ENCODE measurements around the gene SFMBT2. TPM values are rescaled to one million over a fixed set of nuclear protein-coding genes. Genes with fewer than 3 reads are reported as not detected.

Gene SFMBT2
- total RNA-seq, 1 experiment from 2014 or later = 14.3 TPM

DNA sequence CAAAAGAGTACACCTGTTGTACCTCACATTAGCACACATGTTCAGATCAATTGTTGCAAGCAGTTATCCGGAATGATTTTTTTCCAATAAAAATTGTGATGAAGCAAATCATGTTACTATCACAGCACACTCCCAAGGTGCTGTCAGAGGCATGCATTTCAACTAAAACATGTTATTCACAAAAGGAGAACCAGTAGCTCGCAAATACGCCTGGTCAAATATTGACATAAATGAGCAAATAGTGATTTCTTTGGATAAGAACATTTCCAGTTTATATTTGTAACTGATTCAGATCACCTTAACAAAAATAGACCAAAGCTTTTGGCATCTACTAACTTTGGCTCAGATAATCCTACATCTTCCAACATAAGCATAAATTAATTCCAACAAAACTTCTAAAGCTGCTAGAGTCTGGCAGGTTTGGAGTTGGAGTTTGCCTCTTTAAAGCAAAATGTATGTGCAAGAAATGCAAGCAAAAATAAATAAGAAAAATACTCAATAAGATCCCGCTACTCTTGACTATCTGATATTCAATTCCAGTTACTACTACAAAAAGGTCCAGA, 208.0 kb downstream of the SFMBT2 start:
- ChIA-PET POLR2A (no interaction called here), CTCF (no interaction called here)
- ATAC-seq = no peak
- no peak for TF ChIP-seq RELA (CRISPR knock-in tag; IDR thresholded peaks at IDR 0.05; ENCODE audit: borderline replicate concordance)
- TF ChIP-seq CBFB (CRISPR knock-in tag; IDR thresholded peaks at IDR 0.05; ENCODE audit: low read depth) = no peak
- no peak for TF ChIP-seq HMGA2 (CRISPR knock-in tag; IDR thresholded peaks at IDR 0.05)
- TF ChIP-seq FOXJ3 (CRISPR knock-in tag; IDR thresholded peaks at IDR 0.05; ENCODE audit: borderline replicate concordance) = no peak
- no peak overlapping the region for H3K27ac Mint-ChIP-seq
- DNase-seq (ENCODE audit: low spot score) = no peak
- no peak overlapping the region for H3K4me3 Mint-ChIP-seq
- peaks cover 16% of the 10 kb centered on the region for H3K36me3 Mint-ChIP-seq
- no peaks in the 10 kb centered on the region for H3K4me1 Mint-ChIP-seq
- no peaks in the 10 kb centered on the region for H3K9me3 Mint-ChIP-seq
- no peaks in the 10 kb centered on the region for H3K27me3 Mint-ChIP-seq (ENCODE audit: low read depth)

DNA sequence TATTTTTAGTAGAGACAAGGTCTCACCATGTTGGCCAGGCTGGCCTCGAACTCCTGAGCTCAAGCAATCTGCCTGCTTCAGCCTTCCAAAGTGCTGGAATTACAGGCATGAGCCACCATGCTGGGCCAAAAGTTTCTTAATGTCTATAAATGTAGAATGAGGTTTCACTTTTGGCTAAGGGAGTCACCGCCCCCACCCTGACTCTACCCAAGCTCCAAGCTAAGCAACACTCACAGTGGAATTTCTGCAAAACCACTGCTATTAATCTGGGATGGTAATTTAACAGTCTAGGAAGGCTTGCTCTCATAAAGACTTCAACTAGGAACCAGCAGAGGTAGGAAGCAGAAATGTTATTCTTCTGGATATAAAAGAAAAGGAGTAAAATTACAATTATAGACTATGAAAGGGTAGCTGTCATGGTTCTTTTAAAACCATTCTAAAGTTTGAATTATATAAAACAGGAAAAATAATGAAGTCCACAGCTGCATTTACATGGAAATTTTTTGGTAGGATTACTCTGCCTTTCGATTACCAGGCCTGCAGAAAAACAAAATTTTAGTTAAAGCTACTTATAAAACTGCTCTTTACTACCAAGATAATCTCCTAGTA, 211.6 kb downstream of the SFMBT2 start:
- no peaks in the 10 kb centered on the region for H3K4me1 Mint-ChIP-seq
- no peak for ATAC-seq
- TF ChIP-seq, protein P1, sequence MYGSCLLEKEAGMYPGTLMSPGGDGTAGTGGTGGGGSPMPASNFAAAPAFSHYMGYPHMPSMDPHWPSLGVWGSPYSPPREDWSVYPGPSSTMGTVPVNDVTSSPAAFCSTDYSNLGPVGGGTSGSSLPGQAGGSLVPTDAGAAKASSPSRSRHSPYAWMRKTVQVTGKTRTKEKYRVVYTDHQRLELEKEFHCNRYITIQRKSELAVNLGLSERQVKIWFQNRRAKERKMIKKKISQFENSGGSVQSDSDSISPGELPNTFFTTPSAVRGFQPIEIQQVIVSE (CRISPR knock-in tag; IDR thresholded peaks at IDR 0.05; ENCODE audit: borderline replicate concordance) = no peak
- TF ChIP-seq, protein P2, sequence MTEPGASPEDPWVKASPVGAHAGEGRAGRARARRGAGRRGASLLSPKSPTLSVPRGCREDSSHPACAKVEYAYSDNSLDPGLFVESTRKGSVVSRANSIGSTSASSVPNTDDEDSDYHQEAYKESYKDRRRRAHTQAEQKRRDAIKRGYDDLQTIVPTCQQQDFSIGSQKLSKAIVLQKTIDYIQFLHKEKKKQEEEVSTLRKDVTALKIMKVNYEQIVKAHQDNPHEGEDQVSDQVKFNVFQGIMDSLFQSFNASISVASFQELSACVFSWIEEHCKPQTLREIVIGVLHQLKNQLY (CRISPR knock-in tag; IDR thresholded peaks at IDR 0.05) = no peak
- TF ChIP-seq, protein P3, sequence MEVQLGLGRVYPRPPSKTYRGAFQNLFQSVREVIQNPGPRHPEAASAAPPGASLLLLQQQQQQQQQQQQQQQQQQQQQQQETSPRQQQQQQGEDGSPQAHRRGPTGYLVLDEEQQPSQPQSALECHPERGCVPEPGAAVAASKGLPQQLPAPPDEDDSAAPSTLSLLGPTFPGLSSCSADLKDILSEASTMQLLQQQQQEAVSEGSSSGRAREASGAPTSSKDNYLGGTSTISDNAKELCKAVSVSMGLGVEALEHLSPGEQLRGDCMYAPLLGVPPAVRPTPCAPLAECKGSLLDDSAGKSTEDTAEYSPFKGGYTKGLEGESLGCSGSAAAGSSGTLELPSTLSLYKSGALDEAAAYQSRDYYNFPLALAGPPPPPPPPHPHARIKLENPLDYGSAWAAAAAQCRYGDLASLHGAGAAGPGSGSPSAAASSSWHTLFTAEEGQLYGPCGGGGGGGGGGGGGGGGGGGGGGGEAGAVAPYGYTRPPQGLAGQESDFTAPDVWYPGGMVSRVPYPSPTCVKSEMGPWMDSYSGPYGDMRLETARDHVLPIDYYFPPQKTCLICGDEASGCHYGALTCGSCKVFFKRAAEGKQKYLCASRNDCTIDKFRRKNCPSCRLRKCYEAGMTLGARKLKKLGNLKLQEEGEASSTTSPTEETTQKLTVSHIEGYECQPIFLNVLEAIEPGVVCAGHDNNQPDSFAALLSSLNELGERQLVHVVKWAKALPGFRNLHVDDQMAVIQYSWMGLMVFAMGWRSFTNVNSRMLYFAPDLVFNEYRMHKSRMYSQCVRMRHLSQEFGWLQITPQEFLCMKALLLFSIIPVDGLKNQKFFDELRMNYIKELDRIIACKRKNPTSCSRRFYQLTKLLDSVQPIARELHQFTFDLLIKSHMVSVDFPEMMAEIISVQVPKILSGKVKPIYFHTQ (CRISPR knock-in tag; IDR thresholded peaks at IDR 0.05) = no peak
- no peak for TF ChIP-seq TCF7 (CRISPR knock-in tag; IDR thresholded peaks at IDR 0.05; ENCODE audit: low read depth)
- TF ChIP-seq, protein P4, sequence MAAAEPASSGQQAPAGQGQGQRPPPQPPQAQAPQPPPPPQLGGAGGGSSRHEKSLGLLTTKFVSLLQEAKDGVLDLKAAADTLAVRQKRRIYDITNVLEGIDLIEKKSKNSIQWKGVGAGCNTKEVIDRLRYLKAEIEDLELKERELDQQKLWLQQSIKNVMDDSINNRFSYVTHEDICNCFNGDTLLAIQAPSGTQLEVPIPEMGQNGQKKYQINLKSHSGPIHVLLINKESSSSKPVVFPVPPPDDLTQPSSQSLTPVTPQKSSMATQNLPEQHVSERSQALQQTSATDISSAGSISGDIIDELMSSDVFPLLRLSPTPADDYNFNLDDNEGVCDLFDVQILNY (CRISPR knock-in tag; IDR thresholded peaks at IDR 0.05) = no peak
- TF ChIP-seq ZNF671 (CRISPR knock-in tag; IDR thresholded peaks at IDR 0.05) = no peak
- TF ChIP-seq NR1H2 (CRISPR knock-in tag; IDR thresholded peaks at IDR 0.05) = no peak
- TF ChIP-seq, protein P5, sequence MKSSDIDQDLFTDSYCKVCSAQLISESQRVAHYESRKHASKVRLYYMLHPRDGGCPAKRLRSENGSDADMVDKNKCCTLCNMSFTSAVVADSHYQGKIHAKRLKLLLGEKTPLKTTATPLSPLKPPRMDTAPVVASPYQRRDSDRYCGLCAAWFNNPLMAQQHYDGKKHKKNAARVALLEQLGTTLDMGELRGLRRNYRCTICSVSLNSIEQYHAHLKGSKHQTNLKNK (CRISPR knock-in tag; IDR thresholded peaks at IDR 0.05) = no peak
- no peak for TF ChIP-seq IRF2 (CRISPR knock-in tag; IDR thresholded peaks at IDR 0.05; ENCODE audit: borderline replicate concordance, low read depth)
- TF ChIP-seq SMAD3 (CRISPR knock-in tag; IDR thresholded peaks at IDR 0.05; ENCODE audit: borderline replicate concordance) = no peak
- TF ChIP-seq NR2C2 (CRISPR knock-in tag; IDR thresholded peaks at IDR 0.05) = no peak
- TF ChIP-seq, protein P6, sequence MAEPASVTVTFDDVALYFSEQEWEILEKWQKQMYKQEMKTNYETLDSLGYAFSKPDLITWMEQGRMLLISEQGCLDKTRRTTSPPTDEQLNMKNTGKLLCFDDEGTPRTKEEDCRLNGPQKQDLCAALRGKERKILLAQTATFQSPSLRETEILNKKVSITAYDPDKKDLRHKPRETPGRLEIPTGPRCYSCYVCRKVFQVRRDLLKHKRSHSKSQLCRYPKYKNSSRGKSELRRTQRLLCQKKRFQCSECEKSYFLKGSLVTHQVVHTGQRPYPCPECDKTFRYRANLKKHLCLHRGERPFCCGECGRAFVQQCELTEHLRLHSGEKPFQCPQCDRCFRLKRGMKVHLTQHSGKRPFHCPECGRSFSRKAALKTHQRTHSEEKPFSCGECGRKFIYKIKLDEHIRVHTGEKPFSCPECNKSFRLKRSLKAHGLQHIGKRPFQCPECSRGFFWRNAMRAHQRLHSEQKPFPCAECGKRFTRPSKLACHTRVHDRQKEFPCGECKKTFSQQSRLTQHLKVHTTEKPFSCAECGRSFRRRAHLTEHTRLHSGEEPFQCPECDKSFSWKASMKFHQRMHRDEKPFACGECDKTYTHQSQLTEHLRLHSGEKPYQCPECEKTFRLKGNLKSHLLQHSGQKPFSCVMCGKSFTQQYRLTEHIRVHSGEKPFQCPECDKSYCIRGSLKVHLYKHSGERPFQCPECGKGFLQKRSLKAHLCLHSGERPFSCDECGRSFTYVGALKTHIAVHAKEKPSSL (CRISPR knock-in tag; conservative IDR thresholded peaks at IDR 0.05) = no peak
- TF ChIP-seq NFE2L1 (CRISPR knock-in tag; IDR thresholded peaks at IDR 0.05) = no peak
- TF ChIP-seq, protein P7, sequence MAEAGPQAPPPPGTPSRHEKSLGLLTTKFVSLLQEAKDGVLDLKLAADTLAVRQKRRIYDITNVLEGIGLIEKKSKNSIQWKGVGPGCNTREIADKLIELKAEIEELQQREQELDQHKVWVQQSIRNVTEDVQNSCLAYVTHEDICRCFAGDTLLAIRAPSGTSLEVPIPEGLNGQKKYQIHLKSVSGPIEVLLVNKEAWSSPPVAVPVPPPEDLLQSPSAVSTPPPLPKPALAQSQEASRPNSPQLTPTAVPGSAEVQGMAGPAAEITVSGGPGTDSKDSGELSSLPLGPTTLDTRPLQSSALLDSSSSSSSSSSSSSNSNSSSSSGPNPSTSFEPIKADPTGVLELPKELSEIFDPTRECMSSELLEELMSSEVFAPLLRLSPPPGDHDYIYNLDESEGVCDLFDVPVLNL (CRISPR knock-in tag; IDR thresholded peaks at IDR 0.05; ENCODE audit: borderline replicate concordance, low read depth) = no peak
- TF ChIP-seq ZNF263 (CRISPR knock-in tag; IDR thresholded peaks at IDR 0.05; ENCODE audit: low read depth) = no peak
- no peak for TF ChIP-seq ZNF138 (CRISPR knock-in tag; conservative IDR thresholded peaks at IDR 0.05)
- TF ChIP-seq ATF1 (CRISPR knock-in tag; IDR thresholded peaks at IDR 0.05) = no peak
- TF ChIP-seq, protein P8, sequence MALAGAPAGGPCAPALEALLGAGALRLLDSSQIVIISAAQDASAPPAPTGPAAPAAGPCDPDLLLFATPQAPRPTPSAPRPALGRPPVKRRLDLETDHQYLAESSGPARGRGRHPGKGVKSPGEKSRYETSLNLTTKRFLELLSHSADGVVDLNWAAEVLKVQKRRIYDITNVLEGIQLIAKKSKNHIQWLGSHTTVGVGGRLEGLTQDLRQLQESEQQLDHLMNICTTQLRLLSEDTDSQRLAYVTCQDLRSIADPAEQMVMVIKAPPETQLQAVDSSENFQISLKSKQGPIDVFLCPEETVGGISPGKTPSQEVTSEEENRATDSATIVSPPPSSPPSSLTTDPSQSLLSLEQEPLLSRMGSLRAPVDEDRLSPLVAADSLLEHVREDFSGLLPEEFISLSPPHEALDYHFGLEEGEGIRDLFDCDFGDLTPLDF (CRISPR knock-in tag; IDR thresholded peaks at IDR 0.05) = no peak
- TF ChIP-seq CREM (CRISPR knock-in tag; IDR thresholded peaks at IDR 0.05) = no peak

More for the DNA sequence above, 211.6 kb downstream of the SFMBT2 start:
- Mint-ChIP-seq H3K27ac (no peak overlapping the region), H3K9me3 (peaks cover 18% of the 10 kb centered on the region), H3K27me3 (ENCODE audit: low read depth) (no peaks in the 10 kb centered on the region), H3K4me3 (no peak overlapping the region), H3K36me3 (peaks cover 46% of the 10 kb centered on the region)
- no peak for DNase-seq (ENCODE audit: low spot score)
- POLR2A ChIA-PET = no interaction called here
- CTCF ChIA-PET = no interaction called here
